CD8-positive, alpha-beta memory T cell (primary cell): ENCODE measurements around the gene ZNRF3. TPM values are rescaled to one million over a fixed set of nuclear protein-coding genes. Genes with fewer than 3 reads are reported as not detected.
"Not testable (repeated sequence)": the region's sequence is repeated elsewhere in the genome, so short reads cannot be mapped to it uniquely, and the experiment has no call there.

ENCODE experiments used
- CTCF ChIA-PET: fragments of 350-600 bp; sonication (Branson Sonifier 250); formaldehyde crosslinking; loops from one replicate; lab custom pipeline; 2021; ENCODE audit warnings: antibody characterized with exemption; lab: Charles Lee
- POLR2A ChIA-PET: fragments of 350-600 bp; sonication (Branson Sonifier 250); formaldehyde crosslinking; loops from one replicate; lab custom pipeline; 2021; ENCODE audit warnings: antibody characterized with exemption; lab: Charles Lee
- DNase-seq, 5 donors: peaks; one replicate each; pipeline versions ENCODE4 v3.0.0 to v3.0.0-alpha.2; 2020 to 2022; ENCODE audit warnings: mixed read lengths in 1 of 5
- H3K27ac ChIP-seq: one replicate; pipeline ENCODE4 v1.7.0; 2013; ENCODE audit warnings: low read depth, mild to moderate bottlenecking, low read length, moderate library complexity
- H3K27me3 ChIP-seq: 2 replicates; pipeline ENCODE4 v1.7.0; 2013; ENCODE audit warnings: low read length, mild to moderate bottlenecking; ENCODE audit not compliant: insufficient read depth, poor library complexity, severe bottlenecking
- H3K36me3 ChIP-seq: 2 replicates; pipeline ENCODE4 v1.7.0; 2013; ENCODE audit warnings: mild to moderate bottlenecking, low read length, moderate library complexity; ENCODE audit not compliant: insufficient read depth
- H3K4me1 ChIP-seq: 2 replicates; pipeline ENCODE4 v1.7.0; 2013; ENCODE audit warnings: mild to moderate bottlenecking, low read length, moderate library complexity; ENCODE audit not compliant: insufficient read depth
- H3K4me3 ChIP-seq: 2 replicates; pipeline ENCODE4 v1.7.0; 2013; ENCODE audit warnings: mild to moderate bottlenecking, low read length
- H3K9me3 ChIP-seq: 2 replicates; pipeline ENCODE4 v1.7.0; 2013; ENCODE audit warnings: mild to moderate bottlenecking, low read length
- H3K27ac Mint-ChIP-seq, 8 donors: one replicate each; pipeline ENCODE4 v1.8.0; 2020 to 2021; ENCODE audit warnings: mixed read lengths in 8 of 8, mild to moderate bottlenecking in 6 of 8, inconsistent platforms in 3 of 8, moderate library complexity in 3 of 8
- H3K27me3 Mint-ChIP-seq, 2 donors: one replicate each; pipeline ENCODE4 v1.8.0; 2020 to 2021; ENCODE audit warnings: mixed read lengths in 2 of 2, mild to moderate bottlenecking in 1 of 2, moderate library complexity in 1 of 2
- H3K36me3 Mint-ChIP-seq, 3 donors: one replicate each; pipeline ENCODE4 v1.8.0; 2020 to 2021; ENCODE audit warnings: mixed read lengths in 3 of 3, inconsistent platforms in 1 of 3, mild to moderate bottlenecking in 1 of 3
- H3K4me1 Mint-ChIP-seq, 3 donors: one replicate each; pipeline ENCODE4 v1.8.0; 2020 to 2021; ENCODE audit warnings: mixed read lengths in 3 of 3, inconsistent platforms in 1 of 3, mild to moderate bottlenecking in 1 of 3
- H3K4me3 Mint-ChIP-seq, 7 donors: one replicate each; pipeline ENCODE4 v1.8.0; 2020 to 2021; ENCODE audit warnings: mixed read lengths in 7 of 7, mild to moderate bottlenecking in 6 of 7, moderate library complexity in 4 of 7, inconsistent platforms in 2 of 7
- H3K9me3 Mint-ChIP-seq, 5 donors: one replicate each; pipeline ENCODE4 v1.8.0; 2020 to 2022; ENCODE audit warnings: mixed read lengths in 5 of 5, mild to moderate bottlenecking in 3 of 5, moderate library complexity in 2 of 5, inconsistent platforms in 1 of 5
- polyA plus RNA-seq: library from polyadenylated mRNA; unstranded; fragments of 300-500 nt; fragmentation: Illumina TruSeq; gene quantifications from one replicate; pipeline ENCODE4 v1.2.3, GENCODE V29; 2021
- total RNA-seq, 2 experiments: library from RNA; stranded (reverse); gene quantifications; one replicate each; pipeline ENCODE4 v1.2.3, GENCODE V29; 2021

The ZNRF3 gene
- total and polyA plus RNA-seq, 3 experiments from 2014 or later: 0.35 to 1.2 (median 1.0) TPM

GRCh38 chr22:28885939-28886338, 2.6 kb downstream of the ZNRF3 start:
- Mint-ChIP-seq H3K27me3 (peaks cover 10 to 34% of the 10 kb centered on the region in 2 donors), H3K4me1 (peaks cover 18 to 24% (median 20%) of the 10 kb centered on the region in 3 donors), H3K27ac (peak overlapping the region in 1 of 8 donors; percentile 46), H3K36me3 (peaks cover 0 to 1% (median 0%) of the 10 kb centered on the region in 3 donors), H3K9me3 (no peaks in the 10 kb centered on the region), H3K4me3 (peak overlapping the region in 1 of 7 donors; percentile 87)
- POLR2A ChIA-PET: no interaction called here
- CTCF ChIA-PET: interaction anchor here (0.7 to 1.0 kb wide), 2 partner anchors 86 to 113 kb away, joined by 3 read pairs; partner anchors contain the start of genes CCDC117 and XBP1
- DNase-seq: no peak
- peaks cover 16% of the 10 kb centered on the region for H3K4me1 ChIP-seq
- H3K27ac ChIP-seq: no peak overlapping the region
- H3K9me3 ChIP-seq: no peaks in the 10 kb centered on the region
- H3K36me3 ChIP-seq: no peaks in the 10 kb centered on the region
- no peak overlapping the region for H3K4me3 ChIP-seq
- peaks cover 10% of the 10 kb centered on the region for H3K27me3 ChIP-seq

DNA sequence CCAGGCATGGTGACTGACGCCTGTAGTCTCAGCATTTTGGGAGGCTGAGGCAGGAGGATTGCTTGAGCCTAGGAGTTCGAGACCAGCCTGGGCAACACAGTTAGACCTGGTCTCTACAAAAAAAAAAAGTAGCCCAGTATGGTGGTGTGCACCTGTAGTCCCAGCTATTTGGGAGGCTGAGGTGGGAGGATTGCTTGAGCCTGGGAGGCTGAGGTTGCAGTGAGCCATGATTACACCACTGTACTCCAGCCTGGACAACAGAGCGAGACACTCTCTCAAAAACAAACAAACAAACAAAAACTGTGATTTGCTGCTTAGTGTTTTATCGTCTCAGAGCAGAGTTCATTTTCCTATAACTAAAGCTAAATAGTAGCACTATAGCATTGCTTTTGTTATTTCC, 3.3 kb downstream of the ZNRF3 start:
- Histone ChIP-seq H3K27me3 (peaks cover 10% of the 10 kb centered on the region), H3K4me1 (peaks cover 16% of the 10 kb centered on the region)
- H3K27ac ChIP-seq, H3K9me3 ChIP-seq, H3K27ac Mint-ChIP-seq, H3K36me3 ChIP-seq, CTCF ChIA-PET, H3K36me3 Mint-ChIP-seq, DNase-seq, POLR2A ChIA-PET, H3K9me3 Mint-ChIP-seq, H3K4me3 ChIP-seq: not testable (repeated sequence)
- peaks cover 18 to 23% (median 20%) of the 10 kb centered on the region in 3 donors for H3K4me1 Mint-ChIP-seq
- H3K27me3 Mint-ChIP-seq: peaks cover 10 to 39% of the 10 kb centered on the region in 2 donors
- H3K4me3 Mint-ChIP-seq: peak overlapping the region in 1 of 7 donors; percentile 87

DNA sequence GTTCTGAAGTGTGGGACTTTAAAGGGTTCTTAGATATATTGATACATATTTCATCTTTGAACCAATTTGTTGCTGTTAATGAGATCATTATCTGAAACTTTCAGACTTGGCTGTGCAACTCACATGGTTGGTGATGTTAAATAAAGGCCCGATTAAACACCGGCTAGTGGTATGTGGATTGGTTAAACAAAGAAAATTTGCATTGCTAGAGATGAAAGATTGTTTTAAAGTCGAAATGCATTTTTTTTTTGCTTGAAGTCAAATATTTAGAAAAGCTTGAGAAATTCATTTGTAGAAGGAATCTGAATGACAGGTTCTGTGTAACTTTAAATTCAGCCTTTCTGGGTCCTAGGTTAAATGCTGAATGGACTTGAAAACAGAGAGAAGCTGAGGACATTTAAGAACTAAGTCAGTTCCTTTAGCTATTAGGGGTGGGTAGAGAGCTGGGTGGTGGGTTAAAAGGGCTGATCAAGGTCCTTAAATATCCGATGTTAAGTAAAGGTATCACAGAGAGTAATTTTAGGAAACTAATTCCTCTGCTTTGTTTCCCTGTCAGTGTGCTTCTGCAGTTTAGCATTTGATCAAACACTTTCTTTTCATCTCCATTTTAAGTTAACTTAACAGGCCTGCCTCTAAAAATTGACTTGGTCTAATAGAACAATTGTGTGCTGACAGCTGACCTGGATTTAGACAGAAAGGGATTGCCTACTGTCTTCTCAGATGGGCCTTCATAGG, 4.5 kb downstream of the ZNRF3 start:
- H3K27ac Mint-ChIP-seq: no peak overlapping the region
- peaks cover 13 to 39% of the 10 kb centered on the region in 2 donors for H3K27me3 Mint-ChIP-seq
- no peak overlapping the region for H3K4me3 Mint-ChIP-seq
- H3K4me1 Mint-ChIP-seq: peaks cover 10 to 15% (median 12%) of the 10 kb centered on the region in 3 donors
- H3K4me3 ChIP-seq: no peak overlapping the region
- H3K27ac ChIP-seq: no peak overlapping the region
- DNase-seq: no peak
- peaks cover 9% of the 10 kb centered on the region for H3K4me1 ChIP-seq
- no peaks in the 10 kb centered on the region for H3K9me3 Mint-ChIP-seq
- H3K9me3 ChIP-seq: no peaks in the 10 kb centered on the region
- no peaks in the 10 kb centered on the region for H3K36me3 ChIP-seq
- POLR2A ChIA-PET: no interaction called here
- CTCF ChIA-PET: interaction anchor here (1.2 kb wide), 1 partner anchor 56 kb away, joined by 3 read pairs; no protein-coding TSS in a partner anchor
- peaks cover 10% of the 10 kb centered on the region for H3K27me3 ChIP-seq
- H3K36me3 Mint-ChIP-seq: no peaks in the 10 kb centered on the region

GRCh38 chr22:28889478-28890024, 6.2 kb downstream of the ZNRF3 start:
- no peak for DNase-seq
- H3K4me3 ChIP-seq: no peak overlapping the region
- CTCF ChIA-PET: interaction anchor here (1.2 kb wide), 1 partner anchor 54 kb away, joined by 3 read pairs; no protein-coding TSS in a partner anchor
- H3K9me3 ChIP-seq: no peaks in the 10 kb centered on the region
- Mint-ChIP-seq H3K4me3 (no peak overlapping the region), H3K27ac (peak overlapping the region in 2 of 8 donors; percentile 14), H3K36me3 (no peaks in the 10 kb centered on the region), H3K27me3 (peaks cover 13 to 37% of the 10 kb centered on the region in 2 donors), H3K9me3 (no peaks in the 10 kb centered on the region), H3K4me1 (peaks cover 5 to 9% (median 5%) of the 10 kb centered on the region in 3 donors)
- H3K36me3 ChIP-seq: no peaks in the 10 kb centered on the region
- H3K4me1 ChIP-seq: peaks cover 5% of the 10 kb centered on the region
- H3K27me3 ChIP-seq: peaks cover 8% of the 10 kb centered on the region
- no peak overlapping the region for H3K27ac ChIP-seq
- POLR2A ChIA-PET: no interaction called here

DNA sequence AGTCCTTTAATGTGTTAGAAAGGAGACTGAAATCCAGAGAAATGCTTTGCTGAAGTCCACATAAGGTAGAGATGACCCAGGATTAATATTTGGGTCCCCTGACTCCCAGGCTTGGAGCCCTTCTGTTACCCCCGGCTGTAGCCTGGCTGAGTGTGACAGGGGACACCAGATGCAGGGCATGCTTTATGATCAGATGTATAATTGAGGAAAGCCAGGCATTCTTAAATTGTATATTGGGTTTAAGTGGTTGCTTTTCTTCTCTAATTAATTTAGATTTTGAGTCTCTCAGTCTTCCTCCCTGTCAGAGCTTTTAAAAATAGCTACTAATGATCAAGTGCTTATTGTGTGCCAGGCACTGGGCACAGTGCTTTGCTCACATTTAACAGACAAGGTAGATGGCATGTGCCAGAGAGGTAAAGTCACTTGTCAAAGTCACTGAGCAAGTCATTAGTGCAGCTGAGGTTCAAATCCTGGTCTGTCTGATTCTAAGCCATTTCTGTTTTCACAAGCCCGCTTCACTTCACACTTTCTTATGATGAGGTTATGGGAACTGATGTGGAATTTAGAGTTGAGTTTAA, 7.9 kb downstream of the ZNRF3 start:
- Histone ChIP-seq H3K4me3 (no peak overlapping the region), H3K9me3 (no peaks in the 10 kb centered on the region), H3K36me3 (no peaks in the 10 kb centered on the region), H3K4me1 (no peaks in the 10 kb centered on the region), H3K27me3 (no peaks in the 10 kb centered on the region), H3K27ac (no peak overlapping the region)
- no peaks in the 10 kb centered on the region for H3K36me3 Mint-ChIP-seq
- H3K27ac Mint-ChIP-seq: no peak overlapping the region
- no peaks in the 10 kb centered on the region for H3K9me3 Mint-ChIP-seq
- CTCF ChIA-PET: no interaction called here
- no peak overlapping the region for H3K4me3 Mint-ChIP-seq
- no peaks in the 10 kb centered on the region for H3K4me1 Mint-ChIP-seq
- peaks cover 9 to 30% of the 10 kb centered on the region in 2 donors for H3K27me3 Mint-ChIP-seq
- DNase-seq: no peak
- POLR2A ChIA-PET: no interaction called here

DNA sequence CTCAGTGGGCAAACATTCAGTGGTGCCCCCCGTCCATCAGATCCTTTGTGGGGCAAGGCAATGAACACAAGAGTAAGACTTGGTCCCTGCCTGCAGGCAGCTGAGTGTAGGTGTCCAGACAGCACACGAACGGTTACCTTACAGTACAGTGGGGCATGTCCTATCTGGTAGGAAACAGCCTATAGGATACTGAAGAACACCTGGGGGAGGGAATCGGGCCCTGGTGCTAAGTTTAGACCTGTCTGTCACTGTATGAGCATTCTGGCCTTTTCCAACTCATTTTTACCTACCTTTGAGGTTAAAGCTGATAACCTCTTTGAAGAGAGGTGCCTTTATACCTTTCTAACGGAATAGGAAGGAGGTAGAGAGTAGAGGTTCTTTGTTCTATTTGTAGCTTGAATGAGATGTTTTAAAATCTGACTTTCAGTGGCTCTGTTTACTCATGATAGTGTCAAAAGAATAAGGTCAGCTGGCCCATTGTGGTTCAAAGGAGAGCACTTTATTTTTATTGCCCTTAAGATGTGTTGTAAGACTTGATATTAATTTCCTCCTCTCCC, 8.9 kb downstream of the ZNRF3 start:
- no peak overlapping the region for H3K4me3 Mint-ChIP-seq
- CTCF ChIA-PET: no interaction called here

DNA sequence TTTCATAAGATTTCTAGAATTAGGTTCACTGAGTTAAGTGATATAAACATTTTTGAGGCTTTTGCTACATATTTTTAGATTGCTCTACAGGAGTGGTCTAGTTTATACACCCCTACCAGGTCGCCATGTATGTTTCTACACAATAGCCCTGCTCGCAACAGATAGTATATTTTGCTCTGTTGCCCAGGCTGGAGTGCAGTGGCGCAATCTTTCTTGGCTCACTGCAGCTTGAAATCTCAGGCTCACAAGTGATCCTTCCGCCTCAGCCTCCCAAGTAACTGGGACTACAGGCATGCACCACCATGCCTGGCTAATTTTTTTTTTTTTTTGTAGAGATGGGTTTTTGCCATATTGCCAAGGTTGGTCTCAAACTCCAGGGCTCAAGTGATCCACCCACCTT, 10.4 kb downstream of the ZNRF3 start:
- H3K27me3 ChIP-seq: no peaks in the 10 kb centered on the region
- peaks cover under 1 to 4% (median 3%) of the 10 kb centered on the region in 3 donors for H3K4me1 Mint-ChIP-seq
- H3K27ac Mint-ChIP-seq: no peak overlapping the region
- H3K27ac ChIP-seq: no peak overlapping the region
- DNase-seq: no peak
- no peaks in the 10 kb centered on the region for H3K36me3 Mint-ChIP-seq
- H3K27me3 Mint-ChIP-seq: peaks cover 6 to 25% of the 10 kb centered on the region in 2 donors
- H3K4me3 Mint-ChIP-seq: no peak overlapping the region
- H3K4me1 ChIP-seq: peaks cover 1% of the 10 kb centered on the region
- H3K9me3 ChIP-seq: no peaks in the 10 kb centered on the region
- no peaks in the 10 kb centered on the region for H3K9me3 Mint-ChIP-seq
- ChIA-PET CTCF (no interaction called here), POLR2A (no interaction called here)
- H3K4me3 ChIP-seq: no peak overlapping the region
- H3K36me3 ChIP-seq: no peaks in the 10 kb centered on the region

More for the DNA sequence above, 8.9 kb downstream of the ZNRF3 start:
- no peaks in the 10 kb centered on the region for H3K4me1 ChIP-seq
- no peak overlapping the region for H3K27ac Mint-ChIP-seq
- no peak overlapping the region for H3K4me3 ChIP-seq
- peaks cover 6 to 31% of the 10 kb centered on the region in 2 donors for H3K27me3 Mint-ChIP-seq
- POLR2A ChIA-PET: no interaction called here
- no peaks in the 10 kb centered on the region for H3K36me3 ChIP-seq
- H3K4me1 Mint-ChIP-seq: no peaks in the 10 kb centered on the region
- H3K9me3 ChIP-seq: no peaks in the 10 kb centered on the region
- H3K27me3 ChIP-seq: no peaks in the 10 kb centered on the region
- H3K9me3 Mint-ChIP-seq: no peaks in the 10 kb centered on the region
- no peak for DNase-seq
- no peaks in the 10 kb centered on the region for H3K36me3 Mint-ChIP-seq
- H3K27ac ChIP-seq: no peak overlapping the region

- Histone ChIP-seq H3K27me3 (no peaks in the 10 kb centered on the region), H3K36me3 (no peaks in the 10 kb centered on the region), H3K27ac (no peak overlapping the region), H3K4me1 (peaks cover 6% of the 10 kb centered on the region), H3K4me3 (no peak overlapping the region), H3K9me3 (no peaks in the 10 kb centered on the region)
- H3K27ac Mint-ChIP-seq: no peak overlapping the region
- peaks cover 6 to 26% of the 10 kb centered on the region in 2 donors for H3K27me3 Mint-ChIP-seq
- H3K9me3 Mint-ChIP-seq: no peaks in the 10 kb centered on the region
- POLR2A ChIA-PET: no interaction called here
- CTCF ChIA-PET: no interaction called here
- no peaks in the 10 kb centered on the region for H3K36me3 Mint-ChIP-seq
- peaks cover 5 to 9% (median 9%) of the 10 kb centered on the region in 3 donors for H3K4me1 Mint-ChIP-seq
- no peak overlapping the region for H3K4me3 Mint-ChIP-seq
- DNase-seq: no peak
These were observed 11.0 kb downstream of the ZNRF3 start for GRCh38 chr22:28894334-28894733.
